GM21526 (cell line): ENCODE results near the gene TMEM45A.
"Not testable (repeated sequence)": the region's sequence is repeated elsewhere in the genome, so short reads cannot be mapped to it uniquely, and the experiment has no call there.

Experiments used
- ATAC-seq: cut with Tn5 transposase; IDR thresholded peaks from one replicate; pipeline ENCODE4 v1.9.1; 2021; ENCODE audit warnings: moderate library complexity; ENCODE audit not compliant: unreplicated experiment, low FRiP score

The TMEM45A gene

GRCh38 chr3:100482176-100482575, 10.2 kb upstream of the TMEM45A start:
- ATAC-seq: no peak

GRCh38 chr3:100483529-100483928, 8.9 kb upstream of the TMEM45A start:
- ATAC-seq: no peak

GRCh38 chr3:100486808-100487207, 5.6 kb upstream of the TMEM45A start:
- ATAC-seq: no peak

GRCh38 chr3:100489118-100489517, 3.3 kb upstream of the TMEM45A start:
- ATAC-seq: no peak

- ATAC-seq: no peak
Observed at GRCh38 chr3:100496711-100497261, 4.4 kb downstream of the TMEM45A start.

- no peak for ATAC-seq
Observed at GRCh38 chr3:100499651-100500050, 7.2 kb downstream of the TMEM45A start.

GRCh38 chr3:100500320-100500880, 8.0 kb downstream of the TMEM45A start:
- ATAC-seq: no peak

- no peak for ATAC-seq
Observed at GRCh38 chr3:100503448-100503847, 11.0 kb downstream of the TMEM45A start.

- ATAC-seq: no peak
Observed at GRCh38 chr3:100506355-100506754, 13.9 kb downstream of the TMEM45A start.

- not testable (repeated sequence) for ATAC-seq
Observed at GRCh38 chr3:100509818-100510217, 17.4 kb downstream of the TMEM45A start.

- no peak for ATAC-seq
Observed at GRCh38 chr3:100516232-100516631, 23.8 kb downstream of the TMEM45A start.

- ATAC-seq: no peak
Observed at GRCh38 chr3:100516838-100517237, 24.4 kb downstream of the TMEM45A start.

- no peak for ATAC-seq
Observed at GRCh38 chr3:100517276-100517675, 24.9 kb downstream of the TMEM45A start.

- no peak for ATAC-seq
Observed at GRCh38 chr3:100518244-100518643, 25.8 kb downstream of the TMEM45A start.

GRCh38 chr3:100518983-100519382, 26.6 kb downstream of the TMEM45A start:
- ATAC-seq: no peak

GRCh38 chr3:100521439-100521845, 29.0 kb downstream of the TMEM45A start:
- ATAC-seq: no peak

- ATAC-seq: no peak
Observed at GRCh38 chr3:100522125-100522524, 29.7 kb downstream of the TMEM45A start.

- no peak for ATAC-seq
Observed at GRCh38 chr3:100523050-100523760, 30.8 kb downstream of the TMEM45A start.

GRCh38 chr3:100525753-100526612, 33.6 kb downstream of the TMEM45A start:
- no peak for ATAC-seq

GRCh38 chr3:100526613-100527346, 34.4 kb downstream of the TMEM45A start:
- ATAC-seq: no peak
